T-helper 1 cell (primary cell): ENCODE measurements around the gene MAN1C1.

Source experiments
- DNase-seq, 5 donors: peaks; one replicate each; pipeline ENCODE4 v3.0.0-alpha.2; 2012 to 2020
- total RNA-seq, 4 donors: gene quantifications; one replicate each; lab custom pipeline; 2026; lab: John Stamatoyannopoulos, UW

Gene MAN1C1
- 50.5 to 70.7 (median 63.3) reads per million in 4 donors for total RNA-seq

DNA sequence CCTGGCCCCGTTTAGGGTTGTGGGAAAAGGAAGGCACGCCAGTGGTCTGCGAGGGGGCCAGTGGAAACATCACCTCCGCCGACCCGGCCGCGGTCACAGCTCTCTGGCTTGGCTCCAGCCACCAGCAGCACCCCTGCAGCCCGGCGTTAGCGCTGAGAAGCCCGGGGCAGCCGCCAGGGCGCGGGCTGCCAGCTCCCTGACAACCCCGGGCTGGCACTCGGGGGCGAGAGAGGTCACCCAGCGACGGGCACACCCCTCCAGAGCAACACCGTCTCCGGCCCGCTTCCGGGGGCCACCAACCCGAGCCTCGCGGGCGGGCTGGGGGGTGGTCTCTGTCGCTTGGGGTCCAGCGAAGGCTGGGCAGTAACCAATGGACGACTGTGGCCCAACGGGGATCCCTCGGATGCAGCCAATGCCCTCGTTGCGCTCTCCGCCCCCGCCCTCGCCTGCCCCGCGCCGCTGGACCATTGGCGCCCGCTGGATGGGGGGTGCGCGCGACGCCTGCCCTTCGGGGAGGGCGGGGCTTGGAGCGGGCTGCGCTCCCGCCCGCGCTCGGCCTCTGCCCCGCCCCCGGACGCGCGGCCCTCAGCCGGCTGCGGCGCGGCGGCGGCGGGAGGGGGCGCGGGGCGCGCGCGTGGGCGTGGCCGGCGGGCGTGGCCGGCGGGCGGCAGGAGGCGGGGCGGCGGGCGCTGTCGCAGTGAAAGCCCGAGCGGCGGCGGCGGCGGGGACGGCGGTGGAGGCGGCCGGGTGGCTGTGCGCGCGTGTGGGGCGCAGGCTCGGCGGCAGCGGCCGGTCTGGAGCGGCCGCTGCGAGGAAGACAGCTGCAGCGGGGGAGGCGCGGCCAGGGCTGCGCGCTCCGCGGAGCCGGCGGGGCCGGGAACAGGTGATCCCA is at the start of gene MAN1C1:
TSS of gene MAN1C1 (plus strand) at position 697 of the 892 bp plus-strand sequence. CDS start 1,007 bp downstream, outside the sequence.
- DNase-seq = peak; percentile 67 to 87 (median 75)

DNA sequence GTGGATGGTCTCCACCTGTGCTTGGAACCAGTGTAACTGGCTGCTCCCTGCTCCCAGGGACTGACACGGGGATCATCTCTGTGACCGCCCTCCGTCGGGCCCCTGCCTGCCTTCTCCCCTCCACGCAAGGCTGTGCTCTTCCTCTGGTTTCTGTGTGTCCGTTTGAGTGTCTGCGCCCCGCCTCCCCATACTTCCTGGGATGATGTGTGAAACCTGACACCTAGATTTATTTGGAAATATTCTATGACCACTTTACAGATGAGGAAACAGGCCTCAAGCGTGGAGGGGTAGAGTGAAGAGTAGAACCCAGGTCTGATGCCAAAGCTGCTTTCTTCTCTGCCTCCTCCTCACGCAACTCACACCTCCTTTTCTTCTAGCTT is 48.9 kb upstream of the MAN1C1 start:
- DNase-seq = no peak

DNA sequence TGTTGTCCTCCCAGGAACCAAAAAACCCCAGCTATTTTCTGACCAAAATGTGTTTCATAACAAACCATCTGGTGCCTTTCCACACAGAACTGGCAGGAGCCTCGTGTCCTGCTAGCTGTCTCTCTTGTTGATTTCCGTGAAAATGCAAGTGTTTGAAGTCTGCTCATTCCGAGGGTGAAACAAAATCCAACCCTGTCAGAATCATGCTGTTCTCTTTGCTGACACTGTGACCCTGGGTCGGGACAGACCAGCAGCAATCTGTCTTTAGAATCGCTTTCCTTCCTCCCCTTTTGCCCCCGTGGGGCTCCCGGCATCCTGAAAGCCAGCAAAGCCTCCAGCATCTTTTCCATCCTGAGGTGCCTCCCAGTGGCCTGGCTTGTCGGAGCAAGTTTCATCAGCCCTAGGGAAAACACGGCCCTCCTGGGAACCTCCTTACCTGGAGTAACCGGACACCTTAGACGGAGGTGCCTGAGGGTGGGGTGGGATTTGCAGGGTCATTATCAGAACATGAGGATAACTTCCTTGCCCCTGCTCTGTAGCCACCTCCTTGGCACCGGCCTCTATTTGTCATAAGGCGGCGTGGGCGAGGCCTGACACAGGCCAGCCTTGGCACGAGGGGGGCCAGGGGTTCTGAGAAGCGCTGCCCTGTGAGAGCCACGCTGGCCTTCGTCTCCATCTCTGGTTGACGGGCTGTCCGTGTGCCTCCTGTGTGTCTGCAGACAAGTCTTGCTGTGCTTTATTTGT is 48.3 kb upstream of the MAN1C1 start:
- no peak for DNase-seq

DNA sequence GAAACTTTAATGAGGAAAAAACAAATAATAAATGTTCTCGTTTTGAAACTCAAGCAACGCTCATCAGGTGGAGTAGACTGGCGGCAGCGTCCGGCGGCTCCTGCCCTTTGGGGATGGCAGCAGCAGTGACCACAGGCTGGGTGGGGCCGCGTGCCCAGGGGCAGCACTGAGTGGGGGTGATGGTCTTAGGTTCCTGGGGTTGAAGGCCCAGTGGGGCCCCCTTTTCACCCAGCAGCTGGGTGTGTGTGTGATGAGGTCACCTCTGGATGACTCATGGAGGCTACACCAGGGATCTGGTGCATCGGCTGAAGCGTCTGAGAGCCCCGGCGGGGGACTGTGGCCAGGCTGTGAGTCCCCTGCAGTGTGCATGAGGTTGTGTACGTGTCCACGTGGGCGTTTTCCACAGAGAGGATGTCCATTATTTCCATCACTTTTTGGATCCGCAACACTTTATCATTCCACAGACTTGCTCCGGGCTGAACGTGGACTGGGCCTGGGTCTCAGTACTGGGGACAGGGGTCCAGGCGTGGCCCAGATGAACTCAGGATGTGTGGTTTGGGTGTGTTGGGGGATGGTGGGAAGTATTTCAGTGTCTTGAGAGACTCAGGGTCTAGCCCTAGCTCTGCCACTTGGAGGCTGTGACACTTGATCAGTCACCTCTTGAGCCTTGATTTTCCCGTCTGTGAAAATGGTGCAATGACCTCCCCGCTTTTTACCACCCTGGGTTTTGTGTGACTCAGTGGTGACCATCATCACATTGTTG is 47.6 kb upstream of the MAN1C1 start:
- no peak for DNase-seq

DNA sequence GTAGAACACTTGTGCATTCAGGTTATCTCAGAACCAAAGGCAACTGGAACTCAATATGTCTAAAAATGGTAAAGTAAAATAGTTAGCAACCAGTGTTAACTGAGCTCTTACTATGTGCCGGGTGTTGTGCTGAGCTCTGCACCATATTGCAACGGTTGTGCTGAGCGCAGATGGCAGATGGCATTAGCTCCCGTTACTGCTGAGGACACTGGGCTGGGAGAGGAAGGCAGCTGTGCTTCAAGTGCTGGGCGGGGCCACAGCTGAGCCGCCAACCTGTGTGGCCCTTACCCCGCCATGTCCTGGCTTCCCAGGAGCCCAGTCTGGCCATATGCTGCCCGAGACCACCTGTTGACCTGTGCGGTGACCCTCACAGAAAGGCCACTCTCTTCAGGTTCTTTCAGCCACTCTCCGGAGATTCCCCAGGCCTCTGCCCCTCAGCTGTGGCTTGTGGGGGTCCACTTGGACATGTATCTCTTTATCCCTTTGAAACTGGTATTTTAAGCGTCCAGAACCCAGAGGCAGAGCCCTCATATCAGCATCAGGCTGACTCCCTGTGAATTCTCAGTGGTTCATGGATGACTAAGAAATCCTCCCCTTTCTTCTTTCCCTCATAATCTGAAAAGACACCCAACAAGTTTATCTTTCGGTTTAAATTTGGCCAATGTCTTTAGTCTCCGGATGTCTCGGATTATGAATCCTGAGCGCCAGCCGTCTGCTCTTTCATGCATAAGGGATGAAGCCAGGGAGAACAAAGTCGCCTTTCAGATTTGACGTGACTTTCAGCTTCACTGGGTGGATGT is 46.8 kb upstream of the MAN1C1 start:
- DNase-seq = no peak

DNA sequence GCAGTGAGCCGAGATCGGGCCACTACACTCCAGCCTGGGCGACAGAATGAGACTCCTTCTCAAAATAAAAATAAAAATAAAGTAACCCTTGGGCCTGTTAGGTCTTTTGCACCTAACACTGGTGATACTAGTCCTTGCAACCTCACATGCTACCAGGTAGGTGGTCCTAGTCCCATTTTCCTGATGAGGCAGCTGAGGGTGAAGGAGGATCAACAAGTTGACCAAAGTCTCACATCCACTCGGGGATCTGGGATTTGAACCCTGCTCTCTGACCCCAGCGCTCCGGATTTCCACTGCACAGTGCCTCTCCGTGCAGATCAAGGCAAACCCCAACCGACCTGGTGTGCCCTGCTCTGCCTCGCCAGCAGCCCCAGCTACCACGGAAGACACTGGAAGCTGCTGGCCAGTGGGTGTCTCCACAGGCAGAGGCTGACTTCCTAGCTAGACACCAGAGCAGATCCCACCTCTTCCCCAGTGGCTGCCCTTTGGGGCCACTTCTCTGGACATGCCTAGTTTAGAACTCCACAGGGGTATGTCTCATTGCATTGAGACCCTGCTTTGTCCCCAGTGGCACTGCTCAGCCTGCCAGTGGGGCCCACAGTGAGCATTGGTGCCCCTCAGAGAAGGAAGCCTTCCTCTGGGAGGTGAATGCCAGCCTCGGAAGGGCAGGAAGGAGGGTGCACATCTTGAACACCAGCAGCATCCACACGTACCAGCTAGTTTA is 45.6 kb upstream of the MAN1C1 start:
- DNase-seq = no peak

DNA sequence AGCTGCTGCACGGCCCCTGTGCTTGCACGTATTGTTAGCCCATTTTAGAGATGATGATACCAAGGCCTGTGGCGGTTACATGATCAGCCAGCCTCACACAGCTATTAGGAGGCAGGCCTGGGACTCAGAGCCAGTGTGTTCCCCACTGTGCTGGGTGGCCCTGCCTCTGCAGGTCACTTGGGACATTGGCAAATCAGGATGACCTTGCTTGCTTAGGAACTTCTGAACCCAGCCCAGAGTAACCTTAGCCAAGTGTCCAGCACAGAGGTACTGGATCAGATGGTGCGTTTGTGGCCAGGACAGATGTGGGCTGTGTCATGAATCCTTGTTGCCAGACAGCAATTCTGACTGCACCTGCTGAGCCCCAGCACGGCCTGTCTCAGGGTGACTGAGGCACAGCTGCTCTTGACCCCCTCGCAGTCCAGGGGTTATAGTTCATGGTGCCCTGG is 45.0 kb upstream of the MAN1C1 start:
- DNase-seq = no peak

DNA sequence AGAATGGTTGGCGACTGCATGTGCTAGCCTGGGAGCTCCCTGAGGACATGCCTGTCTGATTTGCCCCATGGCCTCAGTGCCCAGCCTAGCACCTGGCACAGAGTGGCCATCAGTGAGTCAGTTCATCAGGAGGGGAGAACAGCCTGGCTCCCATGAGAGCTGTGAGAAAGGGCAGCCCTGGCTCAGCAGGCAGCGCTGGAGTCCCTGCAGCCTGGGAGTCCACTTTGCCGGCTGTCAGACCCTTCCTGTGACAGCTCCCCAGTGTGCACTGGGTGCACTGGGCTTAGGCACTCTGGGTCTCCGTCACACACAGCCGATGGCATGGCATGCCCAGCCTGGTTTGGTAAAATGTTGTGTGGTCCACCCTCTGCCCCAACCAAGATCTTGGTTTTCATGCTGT is 44.5 kb upstream of the MAN1C1 start:
- no peak for DNase-seq

DNA sequence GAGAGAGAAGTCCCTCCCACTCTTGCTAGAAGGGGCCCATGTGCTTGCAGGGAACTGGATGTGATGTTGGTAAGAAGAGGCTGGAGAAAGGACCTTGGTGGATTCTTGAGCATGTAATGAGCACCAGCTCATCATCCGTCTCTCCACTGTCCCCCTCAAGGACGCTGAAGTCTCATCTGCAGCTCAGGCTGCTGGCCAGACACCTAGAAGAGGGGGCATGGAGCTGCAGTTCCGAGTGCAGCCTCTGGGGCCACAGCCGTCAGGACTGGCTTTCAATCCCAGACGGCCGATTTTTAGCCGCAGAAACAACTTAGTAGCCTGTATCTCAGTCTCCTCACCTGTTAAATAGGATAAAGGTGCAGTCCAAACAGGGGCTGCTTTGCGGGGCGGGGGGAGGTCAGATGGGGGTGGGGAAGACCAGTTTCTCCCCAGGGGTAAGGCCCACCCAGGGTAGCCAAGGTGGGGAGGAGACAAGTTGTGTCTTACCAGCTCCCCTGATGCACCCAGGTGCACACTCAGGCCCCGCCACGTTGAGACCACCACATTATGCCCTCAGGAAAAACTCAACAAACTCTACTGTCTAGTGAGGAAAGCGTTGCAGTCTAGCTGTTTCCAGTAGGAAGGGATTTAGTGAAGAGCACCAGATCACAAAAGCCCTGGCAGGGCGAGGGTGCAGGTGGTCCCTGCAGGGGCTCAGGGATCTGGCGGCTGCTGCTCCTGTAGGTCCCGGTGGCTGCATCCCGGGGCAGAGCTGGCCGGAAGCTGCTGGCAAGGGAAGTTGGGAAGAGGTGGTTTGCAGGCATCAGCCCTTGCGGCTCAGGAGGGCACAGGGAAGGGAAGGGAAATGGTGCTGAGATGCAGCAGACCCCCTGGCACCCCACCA is 43.6 kb upstream of the MAN1C1 start:
- DNase-seq = peak in 2 of 5 donors; percentile 27 to 46

DNA sequence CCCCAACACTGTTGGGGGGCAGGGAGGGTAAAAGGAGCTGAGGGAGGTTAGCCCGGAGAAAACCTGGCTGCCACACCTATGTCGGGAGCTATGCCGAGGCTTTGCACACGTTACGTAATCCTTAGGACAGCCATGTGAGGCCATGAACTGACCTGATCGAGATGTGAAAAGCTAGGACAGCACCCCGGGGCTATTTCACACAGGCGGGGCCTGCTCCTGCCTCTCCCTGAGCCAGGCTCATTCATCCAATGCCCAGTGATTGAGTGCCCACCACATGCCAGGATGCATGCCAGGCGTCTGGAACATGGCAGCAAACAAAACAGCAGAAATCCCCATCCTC is 43.0 kb upstream of the MAN1C1 start:
- DNase-seq = no peak

DNA sequence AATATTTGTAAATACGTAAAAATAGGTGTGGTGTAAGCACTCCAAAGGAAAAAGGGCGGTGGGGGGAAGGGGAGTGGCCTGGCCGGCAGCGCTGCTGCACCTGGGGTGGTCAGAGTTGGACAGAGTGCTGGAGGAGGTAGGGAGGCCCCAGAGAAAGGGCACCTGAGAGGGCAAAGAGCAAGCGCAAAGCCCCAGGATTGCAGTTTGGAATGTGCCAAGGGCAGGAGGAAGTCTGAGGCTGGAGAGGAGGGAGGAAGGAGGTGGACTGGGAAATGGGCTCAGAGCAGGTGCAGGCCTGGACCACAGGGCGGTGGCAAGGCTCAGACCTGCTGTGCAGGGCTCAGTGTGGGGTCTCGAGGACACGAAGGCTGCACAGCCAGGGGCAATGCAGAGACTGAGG is 42.6 kb upstream of the MAN1C1 start:
- no peak for DNase-seq

DNA sequence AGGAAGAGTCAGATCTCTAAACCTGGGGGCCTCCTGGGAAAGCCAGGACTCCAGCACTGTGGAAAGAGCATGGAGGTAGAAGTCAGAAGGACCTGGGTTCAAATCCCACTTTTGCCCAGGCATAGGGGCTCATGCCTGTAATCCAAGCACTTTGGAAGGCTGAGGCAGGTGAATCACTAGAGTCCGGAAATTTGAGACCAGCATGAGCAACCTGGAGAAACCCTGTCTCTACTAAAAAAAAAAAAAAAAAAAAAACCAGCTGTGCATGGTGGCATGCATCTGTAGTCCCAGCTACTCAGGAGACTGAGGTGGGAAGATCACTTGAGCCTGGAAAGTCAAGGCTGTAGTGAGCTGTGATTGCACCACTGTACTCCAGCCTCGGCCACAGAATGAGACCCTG is 41.4 kb upstream of the MAN1C1 start:
- DNase-seq = no peak

DNA sequence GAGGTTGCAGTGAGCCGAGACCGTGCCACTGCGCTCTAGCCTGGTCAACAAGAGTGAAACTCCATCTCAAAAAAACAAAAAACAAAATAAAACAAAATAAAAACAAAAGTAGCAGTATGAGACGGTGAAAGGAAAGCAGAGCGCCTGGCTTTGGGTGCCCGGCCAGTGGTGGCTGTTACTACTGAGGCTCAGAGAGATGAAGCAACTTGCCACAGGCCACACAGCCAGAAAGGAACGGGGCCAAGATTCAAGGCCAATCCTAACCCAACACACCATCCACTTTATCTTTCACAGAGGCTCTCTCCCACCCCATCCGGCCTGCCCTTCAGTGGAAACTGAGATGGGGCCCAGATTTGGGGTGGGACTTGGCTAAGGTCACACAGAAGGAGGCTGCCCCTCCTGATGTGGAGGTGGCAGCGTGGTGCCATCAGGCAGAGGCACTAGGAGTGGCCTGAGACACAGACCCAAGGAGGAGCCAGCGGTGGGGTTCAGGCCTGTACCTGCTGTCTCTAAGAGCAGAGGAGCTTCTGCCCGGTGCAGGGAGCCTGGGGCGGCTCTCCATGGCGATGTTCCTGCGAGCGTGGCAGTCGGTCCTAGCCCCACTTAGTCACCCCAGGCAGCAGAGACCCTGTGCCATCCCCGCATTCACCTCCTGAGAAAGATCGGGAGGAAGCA is 40.0 kb upstream of the MAN1C1 start:
- DNase-seq = no peak

DNA sequence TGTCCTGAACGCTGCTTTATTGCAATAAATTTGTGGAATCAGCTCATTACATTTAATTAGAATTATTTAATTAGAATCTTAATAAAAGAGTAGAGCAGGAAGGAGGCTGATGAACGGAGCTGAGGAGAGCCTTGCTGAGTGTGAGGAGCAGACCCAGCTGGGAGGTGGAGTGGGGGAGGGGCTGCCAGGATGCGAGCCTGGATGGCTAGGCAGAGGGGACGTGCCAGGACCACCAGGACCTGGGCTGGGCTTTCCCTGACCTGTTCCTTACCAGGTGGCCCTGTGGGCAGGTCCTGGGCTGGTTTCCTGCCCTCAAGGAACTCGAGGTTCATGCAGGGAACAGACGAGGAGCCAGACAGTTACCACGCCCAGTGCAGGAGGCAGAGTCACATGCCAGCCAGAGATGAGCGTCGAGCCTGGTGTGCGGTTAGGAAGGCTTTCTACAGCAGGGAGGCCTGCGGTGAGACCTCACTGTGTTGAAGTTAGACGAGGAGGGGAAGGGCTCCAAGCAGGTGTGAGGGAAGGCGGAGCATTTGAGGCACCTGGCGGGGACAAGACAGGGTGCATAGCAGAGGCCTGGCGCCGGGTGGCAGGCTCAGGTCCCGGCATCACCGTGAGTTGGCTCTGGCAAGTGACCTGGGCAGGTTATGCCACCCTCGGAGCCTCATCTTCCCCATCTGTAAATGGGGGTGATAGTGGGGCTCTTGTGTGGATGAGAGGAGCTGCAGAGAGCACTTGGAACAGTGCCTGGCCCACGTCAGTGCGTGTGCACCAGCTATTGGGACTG is 39.3 kb upstream of the MAN1C1 start:
- DNase-seq = no peak

DNA sequence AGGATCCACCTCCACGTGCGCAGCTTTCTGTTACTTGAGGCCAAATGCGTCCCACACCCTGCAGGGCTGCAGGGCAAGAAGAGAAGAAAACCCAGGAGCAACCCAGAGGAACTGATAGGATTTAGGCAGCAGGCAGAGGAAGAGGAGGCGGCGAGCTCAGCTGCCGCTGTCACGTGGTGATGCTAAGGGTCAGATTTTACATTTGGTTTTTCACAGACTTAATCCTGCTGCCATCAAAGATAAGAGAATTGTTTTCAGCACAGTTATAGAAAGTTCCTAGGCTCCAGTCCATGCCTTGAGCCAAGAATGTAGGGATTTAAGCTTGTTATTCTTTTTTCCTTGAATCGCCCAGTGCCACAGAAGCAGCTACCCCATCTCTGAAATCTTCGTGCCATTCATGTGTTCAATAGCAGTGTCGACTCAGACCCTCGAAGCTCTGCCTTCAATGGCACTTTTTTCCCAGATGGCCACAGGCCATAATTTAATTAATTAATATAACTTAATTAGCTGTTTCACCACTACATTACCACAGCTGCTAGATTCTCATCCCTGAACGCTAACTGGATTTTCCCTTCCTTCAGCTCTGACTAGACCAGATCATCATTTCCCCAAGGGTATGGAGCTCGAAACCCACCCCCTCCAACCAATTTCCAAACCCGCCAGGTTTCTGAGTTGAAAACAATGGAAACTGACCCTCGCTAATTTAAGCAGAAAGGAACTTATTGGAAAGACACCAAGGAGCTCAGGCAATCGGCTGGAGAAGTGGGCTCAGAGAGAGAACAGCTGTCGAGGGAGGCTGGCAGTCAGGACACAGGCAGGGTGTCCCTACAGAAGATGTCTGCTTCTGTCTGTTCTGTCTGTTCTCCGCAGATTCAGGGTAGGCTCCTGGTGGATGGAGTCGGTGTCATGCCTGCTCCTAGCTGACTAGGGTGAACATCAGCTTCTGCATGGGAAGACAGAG is 37.0 kb upstream of the MAN1C1 start:
- no peak for DNase-seq

DNA sequence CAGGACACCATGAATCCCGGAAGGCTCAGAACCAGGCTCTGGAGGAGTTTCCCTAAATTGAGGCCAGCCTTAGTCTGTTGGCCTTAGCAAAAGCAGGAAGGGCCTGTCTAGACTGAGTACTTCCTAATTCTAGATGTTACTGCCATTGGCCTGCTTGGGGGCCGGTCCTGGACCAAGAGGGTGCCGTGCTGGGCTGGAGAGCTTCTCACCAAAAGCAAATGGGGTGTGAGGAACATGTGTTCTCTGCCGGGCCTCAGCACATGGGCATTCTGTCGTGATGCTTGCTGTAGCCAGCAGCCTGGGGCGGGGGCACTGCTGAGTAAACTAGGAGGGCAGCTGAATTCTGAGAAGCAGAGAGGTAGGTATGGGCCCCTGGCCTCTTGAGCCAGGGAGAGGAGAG is 35.7 kb upstream of the MAN1C1 start:
- no peak for DNase-seq

DNA sequence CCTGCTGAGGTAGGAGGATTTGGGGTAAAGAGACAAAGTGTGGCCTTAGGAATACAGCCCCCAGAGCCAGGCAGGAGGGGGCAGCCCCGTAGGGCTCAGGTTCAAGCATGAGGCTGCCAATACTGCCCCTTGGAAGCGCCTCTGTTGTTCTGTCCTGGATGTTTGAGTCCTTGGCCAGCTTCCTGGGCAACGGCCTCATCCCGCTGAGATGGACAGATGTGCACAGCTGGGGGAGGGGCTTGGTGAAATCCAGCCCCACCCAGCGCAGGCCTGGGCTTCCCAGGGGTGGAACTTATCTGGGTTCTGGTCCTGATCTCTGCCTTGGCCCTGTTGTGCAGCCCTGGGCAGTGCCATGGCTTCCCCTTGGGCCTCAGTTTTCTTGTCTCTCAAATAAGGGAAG is 34.8 kb upstream of the MAN1C1 start:
- no peak for DNase-seq
